Keratinocyte (primary cell): ENCODE data around the gene MFN2. TPM values are rescaled to one million over a fixed set of nuclear protein-coding genes. Genes with fewer than 3 reads are reported as not detected.

Source experiments
- DNase-seq: peaks from one replicate; pipeline ENCODE4 v3.0.0-alpha.2; 2011; ENCODE audit warnings: low read depth, missing footprints, low spot score
- FAIRE-seq: peaks from 2 replicates; lab custom pipeline; 2011; peaks lifted over from hg19 to GRCh38; lab: Jason Lieb, UNC
- H2AFZ ChIP-seq: 2 replicates; pipeline ENCODE4 v1.6.0; 2012; ENCODE audit warnings: low read length, control low read depth, inconsistent platforms; ENCODE audit not compliant: control insufficient read depth
- H3K27ac ChIP-seq: 2 replicates; pipeline ENCODE4 v1.5.1; 2011; ENCODE audit warnings: low read length; ENCODE audit not compliant: control insufficient read depth, insufficient read depth
- H3K27me3 ChIP-seq: 3 replicates; pipeline ENCODE4 v1.6.0; 2011; ENCODE audit warnings: low read length; ENCODE audit not compliant: control insufficient read depth, insufficient read depth; ENCODE audit errors: extremely low read depth
- H3K36me3 ChIP-seq, 2 experiments: 2 replicates in 1 of 2; 3 replicates in 1 of 2; pipeline ENCODE4 v1.5.1; 2011; ENCODE audit warnings: low read length in 2 of 2, mild to moderate bottlenecking in 1 of 2; ENCODE audit not compliant: control insufficient read depth in 2 of 2, insufficient read depth in 2 of 2; ENCODE audit errors: extremely low read depth in 1 of 2
- H3K4me1 ChIP-seq: 3 replicates; pipeline ENCODE4 v1.5.1; 2011; ENCODE audit warnings: low read length; ENCODE audit not compliant: control insufficient read depth, insufficient read depth; ENCODE audit errors: extremely low read depth
- H3K4me2 ChIP-seq: 3 replicates; pipeline ENCODE4 v1.6.0; 2011; ENCODE audit warnings: low read depth, low read length; ENCODE audit not compliant: control insufficient read depth, insufficient read depth; ENCODE audit errors: extremely low read depth
- H3K4me3 ChIP-seq, 3 experiments: fragments of 200-600 bp in 1 of 3; sonication (generic) in 1 of 3; 2 replicates in 2 of 3; 3 replicates in 1 of 3; pipeline ENCODE4 v1.5.1; 2011 to 2016; ENCODE audit warnings: low read length in 3 of 3, mild to moderate bottlenecking in 3 of 3, control low read depth in 2 of 3, inconsistent platforms in 1 of 3, low read depth in 1 of 3, mixed read lengths in 1 of 3, mixed run types in 1 of 3, moderate library complexity in 1 of 3; ENCODE audit not compliant: control insufficient read depth in 2 of 3, insufficient read depth in 2 of 3; ENCODE audit errors: extremely low read depth in 1 of 3
- H3K79me2 ChIP-seq: 2 replicates; pipeline ENCODE4 v1.6.0; 2012; ENCODE audit warnings: low read length; ENCODE audit not compliant: control insufficient read depth, insufficient read depth
- H3K9ac ChIP-seq: 3 replicates; pipeline ENCODE4 v1.6.0; 2011; ENCODE audit warnings: low read length; ENCODE audit not compliant: control insufficient read depth, insufficient read depth; ENCODE audit errors: extremely low read depth
- H3K9me1 ChIP-seq: 3 replicates; pipeline ENCODE4 v1.6.0; 2011; ENCODE audit warnings: low read length; ENCODE audit not compliant: control insufficient read depth, insufficient read depth; ENCODE audit errors: extremely low read depth
- H3K9me3 ChIP-seq: 2 replicates; pipeline ENCODE4 v1.5.1; 2012; ENCODE audit warnings: low read depth, low read length; ENCODE audit not compliant: control insufficient read depth
- H4K20me1 ChIP-seq: 3 replicates; pipeline ENCODE4 v1.6.0; 2011; ENCODE audit warnings: low read length; ENCODE audit not compliant: control insufficient read depth, insufficient read depth; ENCODE audit errors: extremely low read depth
- EZH2 ChIP-seq: IDR thresholded peaks from one replicate; pipeline ENCODE4 v1.6.1; 2012; ENCODE audit warnings: inconsistent platforms, mild to moderate bottlenecking, low read length, moderate library complexity
- dilution Hi-C: fragments of 300-500 bp; cut with MboI; formaldehyde crosslinking; loops from one replicate; pipeline ENCODE4 v1.7.0; 2020; ENCODE audit warnings: low sequenced_read_pairs; ENCODE audit not compliant: extremely low pct_ligation_motif_present
- polyA plus RNA-seq, 5 experiments: library from polyadenylated mRNA; depleted of rRNA in 3 of 5; stranded (reverse) in 3 of 5; stranded (forward) in 1 of 5; unstranded in 1 of 5; fragments of >200 nt; gene quantifications; 1 replicate in 1 of 5; 2 replicates in 3 of 5; 3 replicates in 1 of 5; pipeline versions ENCODE4 v1.2.1 to v1.2.3, GENCODE V29; 2011 to 2012; ENCODE audit warnings: missing spikeins in 2 of 5, low read depth in 1 of 5, low replicate concordance in 1 of 5
- TF ChIP-seq, protein P1 (sequence below), 3 experiments: IDR thresholded peaks in 1 of 3; conservative IDR thresholded peaks in 1 of 3; optimal IDR thresholded peaks in 1 of 3; 2 replicates in 2 of 3; 3 replicates in 1 of 3; pipeline versions ENCODE3 to v1.5.1; 2011; ENCODE audit warnings: low read length in 3 of 3, mild to moderate bottlenecking in 3 of 3, moderate library complexity in 2 of 3, control low read depth in 1 of 3, inconsistent platforms in 1 of 3; ENCODE audit not compliant: insufficient read depth in 2 of 3; ENCODE audit errors: extremely low read depth in 1 of 3

The MFN2 gene
- polyA plus RNA-seq, 1 donor (not counting 4 experiments of a cell fraction or from before 2014, with no cell fraction given), result 102 TPM

DNA sequence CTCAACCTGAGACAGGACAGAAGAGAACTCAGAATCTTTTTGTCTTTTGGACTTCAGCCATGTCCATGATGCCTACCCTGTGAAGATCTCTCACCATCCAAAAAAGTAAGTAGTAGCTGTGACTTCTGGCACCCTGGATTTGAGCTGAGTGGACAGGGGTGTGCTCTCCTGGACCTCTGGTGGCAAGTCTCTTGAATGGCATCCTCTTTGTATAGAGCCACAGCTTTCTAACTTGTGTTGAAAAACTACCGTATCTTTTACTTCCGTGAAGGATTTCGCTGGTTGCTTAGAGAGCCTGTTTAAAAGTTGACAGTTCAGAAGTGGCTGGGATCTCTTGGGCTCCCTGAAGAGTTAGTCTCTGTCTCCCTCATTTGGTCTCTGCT lies 1.8 kb downstream of the MFN2 start:
- no peaks in the 10 kb centered on the region for H3K9me3 ChIP-seq
- peaks cover 27 to 38% of the 10 kb centered on the region in 2 experiments for H3K36me3 ChIP-seq
- peaks cover 5% of the 10 kb centered on the region for H3K9me1 ChIP-seq
- H2AFZ ChIP-seq, result no peak overlapping the region
- DNase-seq (no peak), FAIRE-seq (no peak)
- peak overlapping the region; percentile 72 for H3K4me2 ChIP-seq
- H3K4me1 ChIP-seq, result peaks cover 39% of the 10 kb centered on the region
- H3K79me2 ChIP-seq, result peaks cover 57% of the 10 kb centered on the region
- peak overlapping the region; percentile 91 for H3K27ac ChIP-seq
- TF ChIP-seq, protein P1, sequence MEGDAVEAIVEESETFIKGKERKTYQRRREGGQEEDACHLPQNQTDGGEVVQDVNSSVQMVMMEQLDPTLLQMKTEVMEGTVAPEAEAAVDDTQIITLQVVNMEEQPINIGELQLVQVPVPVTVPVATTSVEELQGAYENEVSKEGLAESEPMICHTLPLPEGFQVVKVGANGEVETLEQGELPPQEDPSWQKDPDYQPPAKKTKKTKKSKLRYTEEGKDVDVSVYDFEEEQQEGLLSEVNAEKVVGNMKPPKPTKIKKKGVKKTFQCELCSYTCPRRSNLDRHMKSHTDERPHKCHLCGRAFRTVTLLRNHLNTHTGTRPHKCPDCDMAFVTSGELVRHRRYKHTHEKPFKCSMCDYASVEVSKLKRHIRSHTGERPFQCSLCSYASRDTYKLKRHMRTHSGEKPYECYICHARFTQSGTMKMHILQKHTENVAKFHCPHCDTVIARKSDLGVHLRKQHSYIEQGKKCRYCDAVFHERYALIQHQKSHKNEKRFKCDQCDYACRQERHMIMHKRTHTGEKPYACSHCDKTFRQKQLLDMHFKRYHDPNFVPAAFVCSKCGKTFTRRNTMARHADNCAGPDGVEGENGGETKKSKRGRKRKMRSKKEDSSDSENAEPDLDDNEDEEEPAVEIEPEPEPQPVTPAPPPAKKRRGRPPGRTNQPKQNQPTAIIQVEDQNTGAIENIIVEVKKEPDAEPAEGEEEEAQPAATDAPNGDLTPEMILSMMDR (optimal IDR thresholded peaks at IDR 0.05 in 1 of 3, IDR thresholded peaks at IDR 0.05 in 1 of 3, conservative IDR thresholded peaks at IDR 0.05 in 1 of 3; ENCODE audit: extremely low read depth in 1 of 3, insufficient read depth in 2 of 3, low read length in 3 of 3), result peak in 2 of 3 experiments; percentile 12 to 44
- TF ChIP-seq EZH2, result no peak
- peak overlapping the region; percentile 25 to 92 (median 57) for H3K4me3 ChIP-seq
- dilution Hi-C loops, result no loop called here
- H4K20me1 ChIP-seq, result peaks cover 17% of the 10 kb centered on the region
- no peaks in the 10 kb centered on the region for H3K27me3 ChIP-seq
- H3K9ac ChIP-seq, result peak overlapping the region; percentile 66

DNA sequence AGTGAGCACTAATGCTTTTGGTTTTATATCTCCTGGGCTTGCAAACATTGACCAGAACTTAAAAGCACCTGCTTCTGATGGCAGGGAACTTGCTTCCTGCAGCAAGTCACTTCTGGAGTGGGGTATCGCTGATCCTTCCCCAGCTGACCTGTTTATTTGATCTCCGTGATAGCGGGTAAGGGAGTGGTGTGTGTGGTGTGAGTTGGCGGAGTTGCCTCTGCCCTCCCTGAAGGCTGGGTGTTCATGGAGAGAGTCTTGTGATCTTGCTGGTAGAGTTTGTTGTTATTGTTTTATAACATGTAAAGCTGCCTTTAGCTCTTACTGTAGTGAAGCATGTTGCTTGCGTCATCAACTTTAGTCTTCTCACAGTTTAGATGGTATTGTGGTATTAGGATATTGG lies 3.9 kb downstream of the MFN2 start:
- H3K79me2 ChIP-seq, result peaks cover 78% of the 10 kb centered on the region
- TF ChIP-seq, protein P1 (optimal IDR thresholded peaks at IDR 0.05 in 1 of 3, IDR thresholded peaks at IDR 0.05 in 1 of 3, conservative IDR thresholded peaks at IDR 0.05 in 1 of 3; ENCODE audit: extremely low read depth in 1 of 3, insufficient read depth in 2 of 3, low read length in 3 of 3), result no peak
- TF ChIP-seq EZH2, result no peak
- peak overlapping the region; percentile 2 for H3K4me2 ChIP-seq
- no peak for DNase-seq
- H3K36me3 ChIP-seq, result peaks cover 30 to 47% of the 10 kb centered on the region in 2 experiments
- no peak overlapping the region for H3K4me3 ChIP-seq
- H2AFZ ChIP-seq, result no peak overlapping the region
- H3K9me3 ChIP-seq, result no peaks in the 10 kb centered on the region
- H3K4me1 ChIP-seq, result peaks cover 35% of the 10 kb centered on the region
- no peak for FAIRE-seq
- no peaks in the 10 kb centered on the region for H3K27me3 ChIP-seq
- dilution Hi-C loops, result no loop called here
- H4K20me1 ChIP-seq, result peaks cover 22% of the 10 kb centered on the region
- no peak overlapping the region for H3K27ac ChIP-seq
- H3K9me1 ChIP-seq, result peaks cover 5% of the 10 kb centered on the region
- H3K9ac ChIP-seq, result no peak overlapping the region
